GM18526 (cell line): ENCODE results near the gene NMRK1.

ENCODE experiments used
- POLR2A ChIP-seq: IDR thresholded peaks from 3 replicates; pipeline ENCODE4 v1.6.1; 2011; ENCODE audit not compliant: insufficient read length; ENCODE audit errors: extremely low read depth

NMRK1 gene

GRCh38 chr9:75047506-75047905 is 40.4 kb downstream of the NMRK1 start:
- TF ChIP-seq POLR2A: no peak

DNA sequence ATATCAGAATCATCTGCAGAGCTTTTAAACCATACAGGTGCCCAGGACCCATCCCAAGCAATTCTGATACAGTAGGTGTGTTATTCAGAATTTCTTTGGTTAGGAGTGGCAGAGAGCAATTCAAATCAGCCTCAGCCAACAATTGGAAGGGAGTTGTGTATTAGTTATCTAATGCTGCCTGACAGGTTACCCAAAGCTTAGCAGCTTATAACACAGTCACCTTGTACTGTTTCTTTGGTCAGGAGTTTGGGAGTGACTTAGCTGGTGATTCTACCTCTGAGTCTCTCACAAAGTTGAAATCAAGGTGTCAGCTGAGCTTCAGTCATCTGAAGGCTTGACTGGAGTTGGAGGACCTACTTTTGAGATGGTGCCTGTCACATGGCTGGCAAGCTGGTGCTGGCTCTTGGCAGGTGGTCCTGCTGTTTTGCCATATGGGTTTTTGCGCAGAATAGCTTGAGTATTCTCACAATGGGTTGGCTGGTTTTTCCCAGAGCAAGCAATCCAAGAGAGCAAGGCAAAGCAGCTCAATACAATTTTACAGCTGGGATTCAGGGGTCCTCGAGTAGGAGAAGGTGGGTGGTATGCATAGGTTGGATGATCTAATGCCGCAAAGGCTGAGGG is 41.1 kb downstream of the NMRK1 start:
- TF ChIP-seq POLR2A: no peak

- no peak for TF ChIP-seq POLR2A
These were observed 46.9 kb downstream of the NMRK1 start for GRCh38 chr9:75041041-75041440.

- TF ChIP-seq POLR2A: no peak
These were observed 48.2 kb downstream of the NMRK1 start for GRCh38 chr9:75039801-75040200.

- TF ChIP-seq POLR2A: no peak
These were observed 48.9 kb downstream of the NMRK1 start for GRCh38 chr9:75039009-75039408.

DNA sequence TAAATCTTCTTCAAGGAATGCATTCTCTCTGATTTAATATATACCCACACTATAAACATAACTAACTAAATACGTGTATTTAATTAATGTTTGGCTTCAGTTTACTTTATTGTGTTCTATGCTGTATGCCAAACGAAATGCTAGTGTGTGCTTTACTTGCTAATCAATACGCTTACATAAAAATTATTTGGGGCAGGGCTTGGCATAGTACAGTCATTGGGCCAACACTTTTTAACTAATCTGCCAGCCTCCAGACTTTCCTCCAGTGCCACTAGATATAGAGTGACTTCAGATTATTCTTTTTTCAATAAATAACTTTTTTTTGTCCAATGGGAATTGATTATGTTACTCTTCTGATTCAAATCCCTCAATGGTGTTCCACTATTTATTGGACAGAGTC is 51.2 kb downstream of the NMRK1 start:
- no peak for TF ChIP-seq POLR2A

GRCh38 chr9:75033791-75034473 is 54.0 kb downstream of the NMRK1 start:
- no peak for TF ChIP-seq POLR2A

DNA sequence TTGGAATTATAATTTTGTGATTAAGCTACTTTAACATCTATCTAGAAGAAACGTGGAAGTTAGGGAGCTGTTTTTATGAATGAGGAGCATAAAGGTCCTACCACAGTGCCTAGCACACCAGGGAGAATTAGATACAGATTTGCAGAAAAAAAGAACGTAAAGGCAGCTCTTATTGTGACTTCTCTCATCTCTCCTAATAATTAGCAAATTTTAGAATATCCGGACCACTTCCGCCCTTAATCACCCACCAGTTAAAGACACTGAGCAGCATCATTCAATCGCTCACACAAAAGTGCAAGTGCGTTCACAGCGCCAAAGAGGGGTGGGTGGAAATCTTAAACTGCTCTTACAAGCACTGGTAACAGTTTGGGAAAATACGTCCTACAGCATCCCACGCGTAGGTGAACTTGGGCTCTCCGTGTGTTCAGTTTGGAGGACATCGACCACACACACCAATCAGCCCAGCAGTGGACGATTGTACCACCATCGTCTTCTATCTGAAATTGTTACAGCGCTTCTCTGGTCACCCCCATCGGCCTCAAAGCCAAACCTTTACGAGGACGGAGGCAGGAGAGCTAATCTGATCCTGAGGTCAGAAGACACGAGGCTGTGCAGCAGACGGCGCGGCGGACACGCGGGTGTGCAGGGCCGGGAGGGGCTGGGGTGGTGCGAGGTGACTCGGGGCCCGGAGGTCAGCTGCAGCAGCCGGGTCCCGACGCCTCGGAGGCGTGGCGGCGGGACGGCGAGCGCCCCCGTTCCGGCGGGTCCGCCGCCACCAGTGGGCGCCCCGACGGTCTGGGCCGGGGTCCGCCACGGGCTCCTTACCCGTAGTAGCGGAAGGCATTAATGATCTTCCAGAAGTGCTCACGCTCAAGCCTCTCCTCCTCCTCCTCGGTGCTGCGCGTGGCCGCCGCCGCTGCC is 60.5 kb downstream of the NMRK1 start:
- no peak for TF ChIP-seq POLR2A

- TF ChIP-seq POLR2A: no peak
These were observed 64.1 kb downstream of the NMRK1 start for GRCh38 chr9:75023846-75024245.

DNA sequence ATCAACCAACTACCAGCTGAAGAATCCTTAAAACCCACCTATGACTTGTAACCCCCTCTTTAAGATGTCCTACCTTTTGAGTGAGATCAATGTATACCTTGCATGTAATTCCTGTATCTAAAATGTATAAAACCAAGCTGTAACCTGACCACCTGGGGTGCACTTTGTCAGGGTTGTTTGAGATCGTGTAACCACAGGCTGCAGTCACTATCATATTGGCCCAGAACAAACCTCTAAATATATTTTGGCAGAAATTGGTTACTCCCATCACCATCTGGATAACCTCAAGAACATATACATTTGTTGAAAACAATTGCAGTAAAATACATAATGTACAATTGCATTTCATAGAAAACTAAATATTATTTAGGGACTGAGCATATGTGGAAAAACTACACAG is 68.3 kb downstream of the NMRK1 start:
- no peak for TF ChIP-seq POLR2A

- no peak for TF ChIP-seq POLR2A
These were observed 68.9 kb downstream of the NMRK1 start for GRCh38 chr9:75019022-75019421.

DNA sequence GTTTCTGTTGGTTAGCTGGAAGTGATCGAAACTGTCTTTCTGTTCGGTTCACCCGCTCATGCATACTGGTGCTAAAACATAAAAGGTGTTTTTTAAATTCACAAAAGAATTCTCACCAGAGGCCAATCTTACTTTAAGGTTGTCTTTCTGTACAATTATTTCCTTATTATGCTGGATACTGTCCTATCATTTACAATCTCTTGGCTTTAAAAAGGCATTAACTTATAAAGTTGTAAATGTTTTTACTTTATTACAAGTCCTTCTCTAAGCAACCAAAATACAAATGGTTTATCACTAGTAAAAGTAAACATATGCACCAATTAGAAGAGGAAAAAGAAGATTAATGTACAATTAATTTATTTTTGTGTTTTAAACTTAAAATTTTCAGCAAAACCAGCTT is 70.6 kb downstream of the NMRK1 start:
- TF ChIP-seq POLR2A: no peak

DNA sequence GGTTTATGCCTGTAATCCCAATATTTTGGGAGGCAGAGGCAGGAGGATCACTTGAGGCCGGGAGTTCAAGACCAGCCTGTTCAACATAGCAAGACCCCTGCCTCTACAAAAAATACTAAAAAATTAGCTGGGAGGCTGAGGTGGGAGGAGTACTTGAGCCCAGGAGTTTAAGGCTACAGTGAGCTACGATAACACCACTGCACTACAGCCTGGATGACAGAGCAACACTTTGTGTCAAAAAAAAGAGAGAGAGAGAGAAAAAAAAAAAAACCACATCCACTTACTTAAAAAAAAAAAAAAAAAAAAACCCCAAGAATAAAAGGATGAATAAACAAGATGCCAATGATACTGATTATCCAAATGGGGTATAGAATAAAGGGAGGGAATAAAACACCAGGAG is 74.2 kb downstream of the NMRK1 start:
- no peak for TF ChIP-seq POLR2A
